Neural progenitor cell (in vitro differentiated cells): Measurements from ENCODE around the gene PSMB7. TPM values are rescaled to one million over a fixed set of nuclear protein-coding genes. Genes with fewer than 3 reads are reported as not detected.

Source experiments
- DNase-seq: peaks from one replicate; pipeline ENCODE4 v3.0.0-alpha.2; 2016; ENCODE audit warnings: low spot score
- H2AFZ ChIP-seq: fragments of 200-600 bp; sonication (generic); replicated peaks from 2 replicates; pipeline ENCODE4 v1.6.1; 2016; ENCODE audit warnings: antibody characterized with exemption
- H3F3A ChIP-seq: fragments of 200-600 bp; sonication (generic); 2 replicates; pipeline ENCODE4 v1.6.1; 2016; ENCODE audit warnings: antibody characterized with exemption, low read depth
- H3K27ac ChIP-seq: fragments of 200-600 bp; sonication (generic); 2 replicates; pipeline ENCODE4 v1.5.1; 2016; ENCODE audit warnings: mild to moderate bottlenecking
- H3K27me3 ChIP-seq: fragments of 200-600 bp; sonication (generic); 2 replicates; pipeline ENCODE4 v1.6.1; 2016; ENCODE audit warnings: mild to moderate bottlenecking, moderate library complexity
- H3K36me3 ChIP-seq: fragments of 200-600 bp; sonication (generic); 2 replicates; pipeline ENCODE4 v1.5.1; 2016
- H3K4me1 ChIP-seq: fragments of 200-600 bp; sonication (generic); 2 replicates; pipeline ENCODE4 v1.6.1; 2016; ENCODE audit warnings: mixed run types
- H3K4me2 ChIP-seq: fragments of 200-600 bp; sonication (generic); 2 replicates; pipeline ENCODE4 v1.6.1; 2016
- H3K4me3 ChIP-seq: fragments of 200-600 bp; sonication (generic); 2 replicates; pipeline ENCODE4 v1.5.1; 2016
- H3K79me2 ChIP-seq: fragments of 200-600 bp; sonication (generic); 2 replicates; pipeline ENCODE4 v1.6.1; 2016; ENCODE audit warnings: low read depth
- H3K9ac ChIP-seq: fragments of 200-600 bp; sonication (generic); 2 replicates; pipeline ENCODE4 v1.6.1; 2016
- H3K9me3 ChIP-seq: fragments of 200-600 bp; sonication (generic); 2 replicates; pipeline ENCODE4 v1.5.1; 2016; ENCODE audit warnings: low read depth
- H4K20me1 ChIP-seq: fragments of 200-600 bp; sonication (generic); 2 replicates; pipeline ENCODE4 v1.6.1; 2016; ENCODE audit warnings: low read depth
- H3K27ac Mint-ChIP-seq: 3 replicates; pipeline ENCODE4 v1.8.0; 2021; ENCODE audit warnings: mixed read lengths
- H3K27me3 Mint-ChIP-seq: 2 replicates; pipeline ENCODE4 v1.8.0; 2022; ENCODE audit warnings: low read depth, mild to moderate bottlenecking, inconsistent platforms, moderate library complexity, mixed read lengths; ENCODE audit not compliant: insufficient read depth
- H3K36me3 Mint-ChIP-seq: 3 replicates; pipeline ENCODE4 v1.8.0; 2021; ENCODE audit warnings: mixed read lengths
- H3K4me1 Mint-ChIP-seq: 3 replicates; pipeline ENCODE4 v1.8.0; 2021; ENCODE audit warnings: mixed read lengths
- H3K4me3 Mint-ChIP-seq: 3 replicates; pipeline ENCODE4 v1.8.0; 2021; ENCODE audit warnings: mild to moderate bottlenecking, moderate library complexity, mixed read lengths
- H3K9me3 Mint-ChIP-seq: 3 replicates; pipeline ENCODE4 v1.8.0; 2020; ENCODE audit warnings: mixed read lengths
- CTCF ChIP-seq: fragments of 200-600 bp; sonication (generic); IDR thresholded peaks from 2 replicates; pipeline ENCODE4 v1.5.1; 2017; ENCODE audit warnings: antibody characterized with exemption, mild to moderate bottlenecking
- EZH2 ChIP-seq: fragments of 200-600 bp; sonication (generic); IDR thresholded peaks from 2 replicates; pipeline ENCODE4 v1.6.1; 2017; ENCODE audit warnings: antibody characterized with exemption, mild to moderate bottlenecking, moderate library complexity
- EZH2phosphoT487 ChIP-seq: fragments of 200-600 bp; sonication (generic); IDR thresholded peaks from 2 replicates; pipeline ENCODE4 v1.6.1; 2017; ENCODE audit warnings: antibody characterized with exemption
- total RNA-seq: library from RNA; depleted of rRNA; stranded (reverse); fragments of >200 nt; gene quantifications from 2 replicates; pipeline ENCODE4 v1.2.3, GENCODE V29; 2015; ENCODE audit warnings: low replicate concordance

The PSMB7 gene
- total RNA-seq, 1 donor from 2014 or later: 249 TPM

GRCh38 chr9:124390794-124391658 lies 24.2 kb downstream of the PSMB7 start:
- Histone ChIP-seq H3K4me1 (peaks cover 33% of the 10 kb centered on the region), H3K36me3 (no peaks in the 10 kb centered on the region), H3K9me3 (no peaks in the 10 kb centered on the region), H3K27me3 (no peaks in the 10 kb centered on the region), H2AFZ (no peak overlapping the region), H3K4me2 (peak overlapping the region; percentile 9), H3K79me2 (peaks cover 99% of the 10 kb centered on the region), H3K9ac (no peak overlapping the region), H3K27ac (no peak overlapping the region), H4K20me1 (peaks cover 61% of the 10 kb centered on the region), H3K4me3 (no peak overlapping the region), H3F3A (peaks cover 13% of the 10 kb centered on the region)
- no peak for TF ChIP-seq CTCF
- no peak for TF ChIP-seq EZH2phosphoT487
- no peak for TF ChIP-seq EZH2
- peaks cover 4% of the 10 kb centered on the region for H3K27me3 Mint-ChIP-seq
- peaks cover 44% of the 10 kb centered on the region for H3K4me1 Mint-ChIP-seq
- DNase-seq: peak; percentile 39
- peaks cover 2% of the 10 kb centered on the region for H3K36me3 Mint-ChIP-seq
- no peak overlapping the region for H3K4me3 Mint-ChIP-seq
- H3K9me3 Mint-ChIP-seq: no peaks in the 10 kb centered on the region
- peak overlapping the region; percentile 4 for H3K27ac Mint-ChIP-seq

GRCh38 chr9:124389146-124389939 lies 25.9 kb downstream of the PSMB7 start:
- Histone ChIP-seq H3K9me3 (no peaks in the 10 kb centered on the region), H3K9ac (no peak overlapping the region), H3K4me3 (no peak overlapping the region), H3K27ac (no peak overlapping the region), H3K79me2 (peaks cover 98% of the 10 kb centered on the region), H3K4me2 (no peak overlapping the region), H4K20me1 (peaks cover 63% of the 10 kb centered on the region), H3K36me3 (no peaks in the 10 kb centered on the region), H3K27me3 (no peaks in the 10 kb centered on the region), H3F3A (peaks cover 8% of the 10 kb centered on the region), H2AFZ (no peak overlapping the region), H3K4me1 (peaks cover 26% of the 10 kb centered on the region)
- Mint-ChIP-seq H3K36me3 (no peaks in the 10 kb centered on the region), H3K27ac (no peak overlapping the region), H3K9me3 (no peaks in the 10 kb centered on the region), H3K27me3 (peaks cover 4% of the 10 kb centered on the region), H3K4me1 (peaks cover 38% of the 10 kb centered on the region), H3K4me3 (no peak overlapping the region)
- TF ChIP-seq CTCF: no peak
- TF ChIP-seq EZH2phosphoT487: no peak
- no peak for TF ChIP-seq EZH2
- DNase-seq: no peak

- Histone ChIP-seq H3K27ac (no peak overlapping the region), H3K79me2 (peaks cover 89% of the 10 kb centered on the region), H4K20me1 (peaks cover 54% of the 10 kb centered on the region), H3K4me1 (peaks cover 26% of the 10 kb centered on the region), H2AFZ (no peak overlapping the region), H3K4me3 (no peak overlapping the region), H3K36me3 (no peaks in the 10 kb centered on the region), H3K4me2 (no peak overlapping the region), H3F3A (no peaks in the 10 kb centered on the region), H3K9ac (no peak overlapping the region), H3K9me3 (no peaks in the 10 kb centered on the region), H3K27me3 (no peaks in the 10 kb centered on the region)
- peaks cover 5% of the 10 kb centered on the region for H3K27me3 Mint-ChIP-seq
- DNase-seq: no peak
- H3K36me3 Mint-ChIP-seq: peaks cover 9% of the 10 kb centered on the region
- H3K4me1 Mint-ChIP-seq: peaks cover 32% of the 10 kb centered on the region
- H3K9me3 Mint-ChIP-seq: no peaks in the 10 kb centered on the region
- no peak overlapping the region for H3K4me3 Mint-ChIP-seq
- no peak for TF ChIP-seq CTCF
- TF ChIP-seq EZH2phosphoT487: no peak
- no peak for TF ChIP-seq EZH2
- no peak overlapping the region for H3K27ac Mint-ChIP-seq
Observed at GRCh38 chr9:124388275-124389048, 26.8 kb downstream of the PSMB7 start.
